CD4-positive, alpha-beta T cell treated with Interleukin-6 at 100 ng/mL for 8 hours (primary cell): ENCODE data around the gene C1QTNF3.
"Not testable (repeated sequence)": the region's sequence is repeated elsewhere in the genome, so short reads cannot be mapped to it uniquely, and the experiment has no call there.

Experiments
- DNase-seq: peaks from one replicate; pipeline ENCODE4 v3.0.0-alpha.2; 2020; ENCODE audit warnings: mixed read lengths, low spot score

Gene C1QTNF3

DNA sequence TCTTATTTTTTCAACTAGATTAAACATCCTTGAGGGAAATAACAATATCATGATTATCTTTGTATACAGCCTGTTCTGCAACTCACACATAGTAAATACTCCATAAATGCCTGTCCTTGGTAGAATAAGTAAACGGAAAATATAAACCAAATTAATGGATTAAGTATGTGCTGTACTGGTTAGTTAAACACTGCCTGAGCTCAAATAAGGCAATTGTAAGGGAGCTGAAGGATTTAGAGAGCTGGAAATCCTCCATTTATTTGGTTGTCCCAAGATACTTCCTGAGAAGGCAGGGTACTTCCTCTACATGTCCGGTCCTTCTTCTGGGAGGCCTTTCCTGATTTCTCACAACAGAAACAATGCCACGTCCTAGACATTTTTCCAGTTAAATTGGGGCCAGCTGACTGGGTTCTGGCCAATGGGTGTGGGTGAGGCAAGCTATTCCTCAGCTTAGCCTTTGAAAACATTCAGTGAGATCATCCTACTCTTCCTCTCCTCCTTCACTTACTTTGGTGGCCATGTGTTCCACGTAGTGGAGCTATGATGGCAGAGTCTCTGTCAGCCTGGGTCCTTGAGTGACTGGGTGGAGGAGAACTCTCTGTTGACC is 8.5 kb upstream of the C1QTNF3 start:
- no peak for DNase-seq

GRCh38 chr5:34047774-34048572 is 5.0 kb upstream of the C1QTNF3 start:
- DNase-seq, result no peak

DNA sequence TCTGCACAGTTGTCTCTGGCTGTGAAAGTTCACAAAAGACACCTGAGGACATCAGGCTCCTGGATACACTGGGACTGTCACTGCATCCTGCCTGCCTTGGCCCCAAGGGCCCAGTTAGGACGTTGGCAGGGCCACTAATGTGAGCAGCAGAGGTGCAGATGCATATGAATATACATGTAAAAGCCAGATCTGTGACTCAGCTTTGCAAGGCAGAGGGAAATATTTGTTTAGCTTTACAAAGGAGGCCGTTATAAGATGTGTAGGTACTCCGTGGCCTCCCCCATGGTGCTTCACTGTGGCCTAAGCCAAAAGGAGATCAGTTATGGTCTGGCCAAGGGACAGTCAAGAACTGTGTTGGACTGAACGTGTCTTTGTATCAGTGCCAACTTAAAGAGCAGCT is 4.1 kb upstream of the C1QTNF3 start:
- DNase-seq, result no peak

DNA sequence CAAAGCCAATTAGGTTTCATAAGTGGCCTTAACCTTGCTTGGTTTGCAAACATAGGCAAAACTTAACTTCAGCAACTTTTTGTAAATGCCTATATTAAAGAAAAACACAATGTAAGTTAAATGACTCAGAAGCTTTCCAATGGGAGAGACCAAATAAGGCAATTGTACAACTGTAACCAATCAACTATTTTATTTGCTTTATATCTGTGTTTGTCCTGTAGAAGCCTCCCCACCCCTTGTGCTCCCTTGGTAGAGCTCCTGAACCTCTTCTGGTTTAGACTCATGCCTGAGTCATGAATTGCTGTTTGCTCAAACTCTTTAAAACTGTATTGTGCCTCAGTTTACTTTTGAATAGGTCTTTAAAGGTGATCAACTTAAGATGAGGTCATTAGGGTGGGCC is 3.0 kb upstream of the C1QTNF3 start:
- no peak for DNase-seq

DNA sequence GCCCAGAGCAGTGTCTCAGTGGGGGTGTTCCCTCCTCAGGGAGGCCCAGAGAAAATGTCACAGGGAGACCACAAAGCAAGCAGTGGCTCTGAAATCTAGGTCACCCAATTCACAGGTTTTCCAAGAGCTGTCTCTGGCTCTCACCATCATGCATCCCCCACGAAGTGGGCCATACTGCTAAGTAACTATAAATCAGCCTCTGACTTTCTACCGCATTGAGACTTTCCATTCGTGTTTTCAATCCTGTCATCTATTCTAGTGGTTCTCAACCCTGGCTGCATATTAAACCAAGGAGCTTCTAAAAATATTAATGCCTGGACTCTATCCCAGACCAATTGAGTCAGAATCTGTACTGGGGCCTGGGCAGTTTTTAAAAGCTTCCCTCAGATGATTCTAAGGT is 2.0 kb upstream of the C1QTNF3 start:
- DNase-seq, result no peak

DNA sequence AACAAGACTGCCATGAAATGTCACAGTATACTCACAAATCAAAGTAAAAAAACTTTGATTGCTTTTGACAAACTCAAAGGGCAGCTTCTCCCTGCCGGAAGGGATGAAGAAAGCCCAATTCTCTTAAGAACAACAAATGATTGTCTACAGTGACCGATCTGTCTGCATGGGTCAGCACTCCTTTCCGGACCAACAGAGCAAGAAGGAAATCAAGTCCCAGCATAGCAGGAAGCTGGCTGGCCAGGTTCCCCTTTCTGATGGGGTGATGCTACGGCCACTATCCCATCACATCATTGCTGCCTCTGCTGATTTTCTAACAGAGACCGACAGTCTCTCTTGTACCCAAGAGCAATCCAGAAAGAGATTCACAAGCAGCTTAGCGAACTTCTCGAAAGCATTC is 692 bp downstream of the C1QTNF3 start:
- DNase-seq, result no peak

DNA sequence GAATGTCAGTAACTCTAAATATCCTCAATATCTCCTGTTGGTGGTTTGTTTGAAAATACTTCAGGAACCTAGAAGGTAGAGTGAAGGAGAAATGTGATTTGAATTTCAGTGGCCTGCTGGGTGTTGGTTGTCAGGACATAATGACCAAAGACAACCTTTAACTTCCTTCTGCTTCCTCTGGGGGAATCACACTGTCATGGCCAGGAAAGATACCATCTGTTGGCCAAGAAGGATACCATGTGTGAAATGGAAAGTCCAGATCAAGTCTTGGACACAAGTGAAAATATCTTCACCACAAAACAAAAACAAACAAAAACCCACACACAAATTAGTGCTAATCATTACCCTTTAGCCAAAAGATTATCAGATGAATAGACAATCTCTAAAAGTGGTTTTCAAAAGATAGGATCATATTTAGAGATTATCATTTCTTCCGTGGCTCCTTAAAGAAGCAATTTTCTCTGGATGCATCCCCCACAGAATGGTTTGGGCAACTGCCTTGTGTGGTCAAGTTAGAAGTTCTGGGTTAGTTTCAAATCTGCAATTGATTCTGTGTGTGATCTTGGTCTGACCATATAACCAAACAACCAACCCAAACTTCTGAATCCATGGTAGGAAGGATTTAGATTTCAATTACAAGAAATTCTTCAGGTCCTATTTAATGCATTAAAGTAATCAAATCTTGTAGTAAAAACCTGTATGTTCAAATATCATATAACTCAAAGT is 1.6 kb downstream of the C1QTNF3 start:
- no peak for DNase-seq

DNA sequence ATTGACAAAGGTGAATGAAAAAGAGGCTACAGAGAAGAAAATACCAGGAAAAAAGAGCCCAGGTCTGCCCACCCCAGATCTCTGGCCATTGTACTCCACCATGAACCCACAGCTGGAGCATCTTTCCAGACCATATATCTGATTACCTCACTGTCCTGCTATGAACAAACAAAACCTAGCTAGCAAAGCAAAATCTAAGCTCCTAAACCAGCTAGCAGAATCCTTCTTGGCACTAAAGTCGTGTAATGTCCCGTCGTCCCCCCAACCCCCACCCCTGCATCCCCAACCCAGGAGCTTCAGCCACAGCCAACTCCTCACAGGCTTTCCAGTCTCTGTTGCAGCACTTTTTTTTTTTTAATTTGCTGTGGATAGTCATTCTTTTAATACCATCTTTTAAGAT is 2.5 kb downstream of the C1QTNF3 start:
- no peak for DNase-seq

GRCh38 chr5:34039398-34040157 is 3.4 kb downstream of the C1QTNF3 start:
- DNase-seq, result no peak

DNA sequence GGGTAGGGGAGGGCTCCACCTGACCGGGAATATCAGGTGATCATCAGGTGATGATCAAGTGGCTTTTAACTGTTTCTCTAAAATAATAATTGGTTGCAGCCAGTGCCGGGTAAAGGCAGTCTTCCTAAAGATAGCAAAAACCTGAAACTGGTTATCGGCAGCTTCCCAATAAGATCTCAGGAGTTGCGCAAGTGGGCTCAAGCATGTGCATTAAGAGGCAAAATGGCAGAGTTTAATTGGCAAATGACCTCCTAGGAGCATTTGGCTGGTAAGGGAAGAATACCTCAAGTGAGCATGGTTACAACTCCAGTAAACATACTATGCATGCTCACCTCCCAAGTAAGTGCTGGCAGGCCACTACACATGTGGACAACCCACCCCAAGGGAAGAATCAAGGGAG is 4.2 kb downstream of the C1QTNF3 start:
- DNase-seq, result no peak

DNA sequence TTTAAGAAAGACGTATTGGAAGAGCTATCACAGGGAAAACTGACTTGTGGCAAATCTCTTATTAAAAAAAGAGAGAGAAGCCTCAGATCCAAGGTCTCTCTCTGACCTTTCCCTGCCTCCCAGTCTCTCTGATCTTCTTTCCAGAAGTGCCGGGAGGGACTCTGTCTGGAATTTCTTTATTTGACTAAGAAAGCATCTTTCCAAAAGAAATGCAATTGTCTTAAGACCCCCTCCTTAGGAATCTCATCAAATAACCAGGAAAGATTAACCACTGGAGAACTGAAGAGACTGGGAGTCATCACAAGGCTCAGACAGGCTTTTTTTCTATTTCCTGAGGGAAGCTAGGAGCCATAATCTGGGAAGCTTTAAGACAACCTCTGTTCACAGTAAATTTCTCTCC is 4.6 kb downstream of the C1QTNF3 start:
- DNase-seq, result no peak

DNA sequence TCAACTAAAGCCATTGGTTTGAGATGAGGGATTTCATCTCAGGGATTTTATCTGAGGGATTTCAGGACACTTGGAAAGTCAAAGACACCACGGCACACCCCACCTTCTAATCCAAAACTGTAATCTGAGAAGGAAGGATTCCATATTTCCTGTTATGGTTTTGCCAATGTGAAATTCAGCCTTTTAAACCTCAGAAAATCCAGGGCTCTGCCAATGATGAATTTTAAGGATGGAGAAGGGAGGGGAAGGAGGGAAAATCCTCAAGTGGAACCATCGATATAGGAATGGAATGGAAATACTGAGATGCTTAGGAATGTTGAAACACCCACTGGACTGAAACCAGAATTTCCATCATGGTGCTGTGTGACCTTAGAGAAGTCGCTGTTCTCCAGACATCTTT is 5.3 kb downstream of the C1QTNF3 start:
- no peak for DNase-seq

DNA sequence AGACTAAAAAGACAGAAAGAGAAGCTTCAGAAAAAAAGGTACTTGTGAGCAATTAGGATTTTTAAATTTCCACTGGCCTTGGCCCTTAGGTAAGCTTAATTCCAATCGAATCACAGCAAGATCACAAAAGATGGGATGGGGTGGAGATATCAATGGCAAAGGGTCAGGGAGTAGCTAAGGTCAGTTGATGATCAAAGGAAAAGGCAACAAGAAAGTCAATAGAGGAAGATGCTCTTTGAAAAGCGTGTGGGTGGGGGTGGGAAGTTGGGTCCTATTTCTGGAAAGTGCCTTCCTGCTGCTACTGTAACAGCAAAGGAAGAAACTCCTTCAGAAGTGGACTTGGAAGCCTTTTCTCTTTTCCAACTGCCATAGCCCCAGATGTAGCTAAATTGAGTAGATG is 7.3 kb downstream of the C1QTNF3 start:
- DNase-seq, result no peak

DNA sequence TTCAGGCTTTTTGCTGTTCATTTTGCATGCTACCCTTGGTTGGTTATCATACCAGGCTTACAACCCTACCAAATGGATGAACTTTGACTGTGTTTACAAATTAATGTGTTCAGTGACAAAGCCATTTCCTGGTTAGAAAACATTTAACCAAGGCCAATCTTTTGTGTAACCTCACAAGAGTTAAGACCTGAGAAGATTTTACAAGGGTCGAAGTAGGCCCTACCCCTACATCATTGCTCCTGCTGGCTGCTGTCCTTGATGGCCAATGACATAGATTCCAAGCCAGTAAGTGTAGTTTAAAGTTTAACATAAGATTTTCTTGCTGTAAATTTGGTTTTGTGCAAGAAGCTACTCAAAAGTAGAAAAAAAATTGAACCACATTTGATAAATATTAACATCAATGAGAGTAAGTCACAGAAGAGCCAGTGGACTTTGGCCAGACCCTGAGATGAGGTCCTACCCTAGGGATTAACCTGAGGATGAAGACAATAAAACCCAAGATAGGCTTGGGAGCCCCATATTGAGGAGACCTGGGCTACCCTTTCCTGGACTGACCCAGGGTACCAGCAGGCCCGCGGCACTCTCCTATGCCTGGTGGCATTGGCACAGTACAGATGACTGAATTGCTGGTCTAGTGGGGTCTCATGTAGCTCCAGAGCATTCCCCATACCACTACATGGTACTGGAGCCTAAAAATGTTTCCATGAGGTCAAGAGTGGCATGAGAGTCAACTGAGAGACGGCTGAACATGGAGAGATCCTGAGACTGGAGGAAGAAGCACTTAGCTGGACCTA is 8.3 kb downstream of the C1QTNF3 start:
- no peak for DNase-seq

- DNase-seq, result no peak
Observed at GRCh38 chr5:34031966-34032365, 11.0 kb downstream of the C1QTNF3 start.

DNA sequence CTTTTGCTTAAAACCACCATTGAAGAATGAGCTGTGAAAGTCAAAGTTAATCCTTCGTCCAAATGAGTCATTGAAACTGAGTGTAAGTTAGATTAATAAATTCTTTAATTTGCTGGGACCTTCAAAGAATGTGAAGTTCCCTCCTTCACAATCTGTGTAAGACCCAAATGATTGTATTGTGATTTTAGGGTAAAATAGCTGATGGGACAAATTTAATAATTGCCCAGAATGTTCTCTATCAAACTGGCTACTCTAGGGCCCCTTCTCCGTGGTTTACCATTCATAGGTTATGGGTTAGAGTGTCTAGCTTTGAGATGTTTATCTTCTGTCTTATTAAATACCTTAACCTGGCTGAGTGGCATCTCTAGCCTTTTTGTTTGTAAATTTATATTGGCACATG is 11.9 kb downstream of the C1QTNF3 start:
- no peak for DNase-seq

DNA sequence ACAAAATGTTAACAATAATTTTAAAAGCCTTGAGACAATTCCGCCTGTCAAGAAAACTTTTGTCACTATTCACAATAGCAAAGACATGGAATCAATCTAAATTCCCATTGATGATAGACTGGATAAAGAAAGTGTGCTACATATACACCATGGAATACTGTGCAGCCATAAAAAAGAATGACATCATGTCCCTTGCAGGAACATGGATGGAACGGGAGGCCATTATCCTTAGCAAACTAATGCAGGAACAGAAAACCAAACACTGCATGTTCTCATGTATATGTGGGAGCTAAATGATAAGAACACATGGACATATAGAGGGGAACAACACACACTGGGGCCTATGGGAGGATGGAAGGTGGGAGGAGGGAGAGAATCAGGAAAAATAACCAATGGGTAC is 12.4 kb downstream of the C1QTNF3 start:
- not testable (repeated sequence) for DNase-seq

DNA sequence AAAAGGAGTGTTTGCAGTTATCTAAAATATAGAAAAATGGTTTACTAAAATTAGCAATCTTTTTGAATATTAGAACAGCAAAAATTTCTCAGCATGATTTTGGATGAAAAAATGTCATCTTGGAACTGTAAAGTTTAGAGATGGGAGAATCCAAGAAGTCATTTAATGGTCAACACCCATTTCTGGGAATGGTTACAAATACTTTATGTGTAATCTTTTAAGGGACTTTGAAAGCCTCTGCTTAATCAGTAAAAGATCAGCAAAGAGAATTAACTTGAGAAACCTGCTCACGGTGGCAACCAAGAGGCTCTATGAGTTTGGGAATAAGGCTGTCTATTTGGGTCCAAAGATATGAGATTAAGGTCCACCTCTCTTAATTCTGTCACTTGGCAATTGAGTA is 13.0 kb downstream of the C1QTNF3 start:
- no peak for DNase-seq

DNA sequence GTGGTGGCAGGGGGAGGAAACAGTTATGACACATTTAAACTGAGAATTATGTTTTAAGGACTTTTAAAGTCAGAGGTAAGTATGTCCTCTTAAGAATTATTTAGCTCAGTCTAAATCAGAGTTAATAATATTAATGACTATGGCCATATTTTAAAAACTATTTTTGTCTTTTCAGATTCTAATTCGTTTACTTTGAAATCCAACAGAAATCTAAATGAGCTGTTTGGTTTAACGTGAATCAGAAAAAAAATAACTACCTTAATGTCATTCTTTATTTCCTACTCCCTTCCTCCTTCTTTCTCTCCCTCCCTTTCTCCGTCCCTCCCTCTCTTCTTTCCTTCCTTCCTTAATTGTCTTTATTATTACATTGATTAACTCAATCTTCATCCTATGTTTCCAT is 14.7 kb downstream of the C1QTNF3 start:
- DNase-seq, result no peak

DNA sequence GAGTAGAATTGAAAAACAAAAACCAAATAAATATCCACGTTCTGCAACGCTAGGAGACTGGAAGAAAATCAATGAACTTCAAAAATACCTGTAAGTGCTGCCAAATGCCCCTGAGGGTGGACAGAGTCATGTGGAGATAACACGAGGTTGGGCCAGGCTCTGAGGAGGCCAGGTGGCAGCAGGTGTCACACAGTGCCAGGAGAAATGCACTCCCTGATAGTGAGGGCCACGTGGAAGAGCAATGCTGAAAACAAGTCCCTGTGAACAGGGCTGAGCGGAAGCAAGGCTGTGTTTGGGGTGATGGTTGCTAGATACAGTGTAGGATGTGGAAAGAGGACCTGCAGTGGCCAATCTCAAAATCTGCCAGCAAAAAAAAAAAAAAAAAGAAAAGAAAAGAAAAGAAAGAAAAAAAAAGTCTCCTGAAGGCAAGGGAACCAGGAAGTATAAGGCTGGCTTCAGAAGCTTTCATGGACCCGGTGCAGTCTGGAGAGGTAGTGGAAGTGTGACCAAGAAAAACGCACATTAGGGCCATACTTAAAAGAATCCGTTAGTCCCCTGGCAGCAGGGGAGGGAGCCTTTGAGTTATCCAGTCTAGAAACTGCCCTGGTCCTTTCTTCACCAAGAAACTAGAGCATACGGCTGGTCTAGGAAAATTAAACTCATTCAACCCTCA is 16.8 kb downstream of the C1QTNF3 start:
- no peak for DNase-seq

GRCh38 chr5:34022121-34022705 is 20.8 kb downstream of the C1QTNF3 start:
- peak; percentile 26 for DNase-seq
